ENCODE measurements around the gene KLK11.

Gene KLK11, protein sequence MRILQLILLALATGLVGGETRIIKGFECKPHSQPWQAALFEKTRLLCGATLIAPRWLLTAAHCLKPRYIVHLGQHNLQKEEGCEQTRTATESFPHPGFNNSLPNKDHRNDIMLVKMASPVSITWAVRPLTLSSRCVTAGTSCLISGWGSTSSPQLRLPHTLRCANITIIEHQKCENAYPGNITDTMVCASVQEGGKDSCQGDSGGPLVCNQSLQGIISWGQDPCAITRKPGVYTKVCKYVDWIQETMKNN

DNA sequence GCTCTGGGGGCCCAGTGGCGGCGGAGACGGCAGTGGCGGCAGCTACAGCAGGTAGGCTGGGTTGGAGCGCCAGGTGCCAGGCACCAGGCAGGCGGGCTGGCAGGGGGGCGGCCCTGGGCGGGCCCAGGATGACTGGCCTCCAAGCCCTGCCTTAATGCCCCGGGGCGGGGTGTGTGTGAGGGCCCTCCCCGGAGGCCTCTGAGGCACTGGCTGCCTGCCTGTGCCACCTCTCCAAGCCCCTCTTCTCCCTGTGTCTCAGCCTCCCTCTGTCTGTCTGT lies at the start of gene KLK11:
TSS of gene KLK11 (minus strand) at position 63 of the 278 bp plus-strand sequence. CDS start 985 bp downstream, outside the sequence.
- DNase-seq = no peak

DNA sequence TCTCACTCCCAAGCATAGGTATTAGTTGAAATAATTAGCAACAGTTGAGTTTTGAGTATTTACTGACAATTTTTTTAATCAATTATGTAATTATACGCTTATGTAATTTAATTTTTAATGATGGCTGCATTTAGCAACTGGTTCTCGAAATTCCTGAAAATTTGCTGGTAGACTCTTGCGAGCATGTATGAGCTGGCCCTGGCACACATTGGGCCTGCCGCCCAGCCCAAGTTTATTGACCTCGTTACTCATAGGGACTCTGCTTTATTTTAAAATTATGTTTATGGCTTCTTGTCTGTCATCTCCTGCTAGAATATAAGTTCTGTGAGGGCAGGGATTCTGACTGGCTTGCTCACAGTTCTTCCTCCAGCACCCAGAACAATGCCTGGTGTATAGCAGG lies 49.6 kb upstream of the KLK11 start:
- no peak for DNase-seq

DNA sequence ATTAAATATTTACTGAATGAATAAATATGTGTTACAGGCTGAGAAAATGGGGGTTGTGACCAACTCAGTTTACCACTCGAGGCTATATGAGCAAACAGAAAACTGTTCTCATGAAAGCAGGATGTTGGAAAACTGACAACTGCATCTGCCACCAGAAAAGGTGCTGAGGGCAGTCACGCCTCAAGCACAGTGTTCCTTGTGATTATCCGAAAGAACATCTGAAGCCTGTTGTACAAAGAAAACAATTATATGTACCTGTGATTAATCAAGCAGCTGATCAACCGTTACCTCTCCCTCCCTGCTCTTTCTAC lies 44.6 kb upstream of the KLK11 start:
- no peak for DNase-seq

DNA sequence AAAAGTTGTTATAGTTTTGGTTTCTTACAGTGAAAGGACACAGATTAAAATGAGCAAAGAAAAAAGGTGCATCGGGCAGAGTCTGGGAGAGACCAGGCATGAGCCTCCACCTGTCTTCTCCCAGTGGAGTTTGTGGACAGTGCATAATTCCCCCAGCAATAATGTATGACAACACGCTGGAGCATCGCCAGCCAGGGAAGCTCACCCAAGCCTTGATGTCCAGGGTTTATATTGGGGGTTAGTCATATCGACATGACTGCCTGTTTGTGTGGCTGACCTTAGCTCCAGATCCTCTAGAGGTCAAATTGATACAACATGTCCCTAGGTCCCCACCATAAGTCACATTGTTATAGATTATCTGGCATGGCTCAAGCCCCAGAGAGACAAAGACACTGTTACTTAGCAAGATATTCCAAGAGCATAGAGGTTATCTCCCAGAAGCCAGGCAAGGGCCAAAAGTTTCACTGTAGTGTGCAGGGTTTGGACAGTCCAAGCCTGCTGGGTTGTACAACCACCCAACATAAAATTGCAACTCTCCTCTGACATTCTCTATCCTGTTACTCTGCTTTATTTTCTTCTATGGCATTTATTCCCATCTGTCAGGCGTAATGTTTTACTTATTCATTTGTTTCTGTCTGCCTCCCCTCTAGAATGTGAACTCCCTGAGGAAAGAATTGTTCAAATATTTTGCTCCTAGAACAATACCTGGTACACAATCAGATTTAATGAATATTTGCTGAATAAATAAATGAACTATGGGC lies 44.1 kb upstream of the KLK11 start:
- DNase-seq = no peak

DNA sequence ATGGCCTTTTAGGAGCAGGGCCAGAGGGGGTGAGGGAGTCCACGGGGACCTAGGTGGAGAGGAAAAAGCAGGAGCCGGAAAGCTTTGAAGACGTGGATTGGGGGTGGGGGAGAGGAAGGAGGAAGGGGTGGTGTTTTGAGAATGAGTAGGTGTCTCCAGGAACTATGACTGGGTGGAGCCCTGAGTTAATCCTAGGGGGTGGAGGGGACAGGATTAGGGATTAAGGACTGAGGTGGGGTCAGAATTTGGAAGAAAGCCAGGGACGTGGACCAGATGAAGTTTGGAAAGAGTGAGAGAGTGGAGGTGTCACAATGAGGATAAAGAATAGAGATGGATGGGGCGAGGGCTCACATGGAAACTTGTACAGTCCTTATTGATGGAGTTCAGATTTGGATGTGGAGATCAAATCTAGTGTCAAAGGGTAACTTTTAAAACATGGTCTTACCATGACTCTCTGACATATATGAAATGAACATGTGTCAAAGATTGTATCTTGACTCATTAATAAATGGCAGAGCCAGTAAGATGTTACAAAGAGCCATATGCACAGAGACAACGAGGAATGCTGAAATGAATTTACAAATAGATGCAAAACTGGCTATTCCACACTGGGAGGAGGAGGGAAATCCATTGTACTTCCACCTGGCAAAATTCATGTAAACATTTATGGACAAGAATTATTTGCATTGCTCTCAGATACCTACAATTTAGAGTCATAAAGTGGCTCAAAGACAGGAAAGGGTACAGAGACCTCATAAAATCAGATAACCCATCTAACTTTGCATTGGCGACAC lies 40.2 kb upstream of the KLK11 start:
- no peak for DNase-seq

DNA sequence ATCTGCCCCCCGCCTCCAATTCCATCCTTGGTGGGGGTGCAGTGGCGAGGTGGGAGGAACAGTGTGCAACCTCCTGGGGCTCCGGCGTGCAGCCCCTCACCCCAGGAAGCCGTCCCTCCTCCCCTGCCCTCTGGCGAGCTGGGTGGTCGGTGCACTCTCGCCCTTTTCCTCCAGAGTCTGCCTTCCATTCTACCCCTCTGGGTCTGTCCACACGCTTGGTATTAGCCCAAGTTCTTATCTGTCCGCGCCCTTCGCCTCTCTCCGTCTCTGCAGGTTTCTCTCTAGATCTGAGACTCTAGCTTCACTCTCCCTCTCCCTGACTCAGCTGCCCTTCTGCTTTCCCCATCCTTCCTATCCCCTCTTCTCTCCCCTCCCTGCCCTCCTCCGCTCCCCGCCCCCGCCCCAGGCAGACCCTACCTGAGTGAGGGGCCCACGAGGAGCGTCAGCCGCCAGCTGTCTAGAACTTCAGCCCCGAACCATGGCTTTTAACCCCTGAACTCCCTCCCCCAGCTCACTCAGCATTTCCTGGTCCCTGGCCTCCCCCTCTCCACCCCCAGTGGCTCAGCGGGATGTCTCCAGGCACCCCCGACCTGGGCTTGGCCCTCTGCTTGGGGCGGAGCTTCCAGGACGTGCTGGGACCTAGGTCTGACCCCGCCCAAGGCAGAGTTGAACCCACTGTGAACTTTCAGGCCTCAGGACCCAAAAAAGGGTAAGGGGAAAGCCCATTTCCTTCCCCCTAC lies 39.0 kb upstream of the KLK11 start:
- no peak for DNase-seq

DNA sequence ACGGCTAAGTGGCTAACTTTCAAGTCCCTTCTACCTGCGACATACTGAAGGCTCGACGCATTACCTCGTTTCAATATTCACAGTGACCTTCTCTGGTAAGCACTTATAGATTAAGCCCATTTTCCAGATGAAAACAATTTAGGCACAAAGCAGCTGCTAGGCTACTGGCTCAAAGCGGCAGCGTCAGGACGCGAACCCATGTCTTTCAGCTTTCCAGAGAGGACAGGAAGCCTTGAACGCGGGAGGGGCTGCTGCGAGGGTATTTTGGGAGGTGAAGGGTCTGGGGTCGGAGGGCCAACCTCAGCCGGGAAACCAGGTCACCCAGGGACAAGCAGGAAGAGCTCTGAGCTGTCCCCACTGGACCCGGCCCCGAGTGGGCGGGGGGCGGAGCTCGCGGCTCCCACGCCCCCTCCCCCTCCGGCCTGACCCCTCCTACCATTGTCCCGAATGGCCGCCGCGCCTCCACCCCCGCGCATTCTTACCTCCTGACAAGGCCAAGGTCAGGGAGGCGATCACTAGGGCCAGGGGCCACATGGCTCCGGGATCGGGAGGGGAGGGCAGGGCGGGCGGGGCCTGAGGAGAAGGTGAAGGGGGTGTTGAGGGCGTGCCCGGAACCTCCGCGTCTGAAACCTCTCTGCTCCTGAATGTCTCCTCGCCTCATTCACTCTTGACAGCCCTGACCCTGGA lies 38.3 kb upstream of the KLK11 start, which contains the start of gene KLK13:
TSS of gene KLK13 (minus strand) at position 559 of the 687 bp plus-strand sequence. CDS start at position 534, 25 bp downstream.
- no peak for DNase-seq

DNA sequence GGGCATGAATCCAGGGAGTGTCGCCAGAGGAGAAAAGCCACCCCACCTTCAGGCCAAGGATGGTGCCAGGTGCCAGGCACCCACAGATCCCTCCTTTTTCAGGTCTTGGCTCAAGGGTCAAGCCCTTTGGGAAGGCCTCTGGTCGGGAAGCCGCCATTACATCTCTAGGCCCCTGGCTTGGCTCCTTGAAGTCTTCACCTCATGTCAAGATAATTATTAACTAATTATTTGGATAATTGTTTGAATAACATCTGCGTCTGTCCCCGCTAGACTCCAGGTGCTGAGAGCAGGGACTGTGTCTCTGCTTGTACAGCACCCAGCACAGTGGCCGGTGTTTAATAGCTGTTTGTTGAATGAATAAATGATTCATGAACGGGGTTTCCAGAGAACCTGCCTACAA lies 37.2 kb upstream of the KLK11 start:
- no peak for DNase-seq

DNA sequence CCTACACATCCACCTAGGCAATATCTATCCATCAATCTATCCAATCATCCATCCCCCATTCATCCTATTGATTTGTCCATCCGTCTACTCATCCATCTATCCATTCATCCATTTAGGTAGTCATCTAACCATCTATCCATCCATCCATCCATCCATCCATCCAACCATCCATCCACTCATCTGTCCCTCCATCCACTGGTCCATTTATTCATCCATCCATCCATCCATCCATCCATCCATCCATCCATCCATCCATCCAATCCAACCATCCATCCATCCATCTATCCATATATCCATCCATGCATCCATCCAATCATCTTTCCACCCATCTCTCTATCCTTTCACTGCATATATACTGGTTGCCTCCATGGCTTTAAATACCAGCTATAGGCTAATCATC lies 34.6 kb upstream of the KLK11 start:
- DNase-seq = no peak

DNA sequence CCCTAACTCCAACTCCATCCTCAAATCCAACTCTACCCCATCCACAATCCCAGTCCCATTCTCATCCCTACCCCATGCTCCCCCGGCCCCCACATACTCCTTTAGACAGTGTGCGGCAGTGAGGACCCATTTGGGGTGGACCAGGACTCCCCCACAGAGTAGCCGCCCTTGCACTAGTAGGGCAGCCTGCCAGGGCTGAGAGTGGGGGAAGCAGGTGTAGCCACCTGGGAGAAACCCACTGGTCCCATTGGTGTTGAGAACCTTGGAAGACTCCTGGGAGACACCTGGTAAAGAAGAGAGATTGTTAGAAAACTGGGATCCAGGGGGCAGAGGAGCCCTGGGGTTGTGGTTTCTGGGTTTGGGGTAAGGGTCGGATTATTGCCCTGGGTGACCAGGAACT lies 33.9 kb upstream of the KLK11 start:
- DNase-seq = no peak

DNA sequence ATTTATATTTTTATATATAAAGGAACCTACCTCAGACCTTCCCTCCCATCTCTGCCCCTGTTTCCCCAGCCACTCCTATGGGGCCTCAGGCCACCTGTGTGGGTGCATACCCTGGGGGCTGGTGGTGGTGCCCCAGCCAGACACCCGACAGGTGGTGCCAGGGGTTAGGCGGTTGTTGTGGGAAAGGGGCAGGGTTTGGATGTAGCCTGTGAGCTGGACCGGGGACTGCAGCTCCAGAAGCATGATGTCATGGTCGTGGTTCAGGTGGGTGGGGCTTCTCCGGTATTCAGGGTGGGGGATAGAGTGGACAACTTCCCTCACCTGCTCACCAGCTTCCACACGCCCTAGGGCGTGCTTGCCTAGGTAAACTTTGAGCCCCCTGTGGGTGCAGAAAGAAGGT lies 33.3 kb upstream of the KLK11 start:
- DNase-seq = no peak

DNA sequence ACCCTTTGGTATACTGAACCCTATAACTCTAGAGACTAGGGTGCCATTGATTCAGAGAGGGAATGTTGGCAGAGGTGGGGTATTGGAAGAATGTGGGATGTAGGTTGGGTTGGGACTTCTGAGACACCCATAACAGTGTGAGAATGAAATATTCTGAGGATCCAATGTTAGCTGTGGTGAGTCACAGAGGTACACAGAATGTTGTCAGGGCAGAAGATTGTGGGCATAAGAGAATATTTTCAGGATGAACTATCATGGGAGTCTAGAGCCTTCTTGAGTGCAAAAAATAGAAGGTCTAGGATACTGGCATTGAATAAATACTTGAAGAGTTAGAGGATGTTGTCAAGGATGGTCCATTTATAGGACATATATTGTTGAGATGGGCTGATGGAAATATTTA lies 29.4 kb upstream of the KLK11 start:
- DNase-seq = no peak

DNA sequence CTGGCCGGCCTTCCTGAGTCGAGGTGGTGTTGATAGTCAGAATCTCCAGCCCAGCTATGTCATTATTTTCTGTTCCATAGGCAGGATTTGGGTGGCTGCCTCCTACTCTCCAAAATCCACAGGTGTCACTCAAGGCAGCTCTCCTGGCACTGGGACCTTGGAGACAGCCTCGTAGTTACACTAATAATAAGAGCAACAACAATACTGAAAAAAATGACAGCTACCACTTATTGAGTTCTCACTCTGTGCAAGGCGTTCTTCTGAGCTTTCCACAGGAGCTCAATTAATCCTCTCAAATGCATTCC lies 20.6 kb upstream of the KLK11 start:
- DNase-seq = no peak

DNA sequence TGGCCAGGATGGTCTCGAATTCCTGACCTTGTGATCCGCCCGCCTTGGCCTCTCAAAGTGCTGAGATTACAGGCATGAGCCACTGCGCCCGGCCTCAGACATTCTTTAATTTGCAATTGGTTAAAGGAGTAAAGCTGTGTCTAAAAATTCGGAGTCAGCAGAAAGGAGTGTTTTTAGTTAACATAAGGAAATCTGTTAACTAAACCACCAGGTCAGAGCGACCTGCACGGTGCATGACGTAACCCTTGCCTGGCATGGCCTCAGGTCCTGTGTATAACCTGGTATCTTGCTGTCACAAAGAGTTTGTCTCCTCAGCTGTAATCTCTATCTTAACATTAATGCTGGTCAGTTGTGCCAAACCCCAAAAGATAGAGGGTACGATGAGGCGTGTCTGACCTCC lies 17.9 kb upstream of the KLK11 start:
- DNase-seq = no peak

DNA sequence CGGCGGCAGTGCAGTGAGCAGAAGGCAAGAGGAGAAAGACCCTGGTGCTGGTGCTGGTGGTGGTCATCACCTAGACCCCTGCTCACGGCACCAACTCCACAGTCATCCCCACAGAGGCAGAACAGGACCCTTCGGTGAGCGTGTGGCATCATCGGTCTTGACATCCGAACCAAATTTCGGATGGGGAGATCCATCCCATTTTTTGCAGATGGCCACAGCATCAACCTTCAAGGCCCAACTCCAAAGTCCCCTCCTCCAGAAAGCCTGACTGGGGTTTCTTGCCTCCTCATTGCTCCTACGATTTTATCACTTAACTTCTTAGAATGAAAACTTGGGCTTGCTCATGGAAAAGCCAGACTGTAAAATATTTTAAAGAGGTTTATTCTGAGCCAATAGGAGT lies 17.1 kb upstream of the KLK11 start:
- no peak for DNase-seq

DNA sequence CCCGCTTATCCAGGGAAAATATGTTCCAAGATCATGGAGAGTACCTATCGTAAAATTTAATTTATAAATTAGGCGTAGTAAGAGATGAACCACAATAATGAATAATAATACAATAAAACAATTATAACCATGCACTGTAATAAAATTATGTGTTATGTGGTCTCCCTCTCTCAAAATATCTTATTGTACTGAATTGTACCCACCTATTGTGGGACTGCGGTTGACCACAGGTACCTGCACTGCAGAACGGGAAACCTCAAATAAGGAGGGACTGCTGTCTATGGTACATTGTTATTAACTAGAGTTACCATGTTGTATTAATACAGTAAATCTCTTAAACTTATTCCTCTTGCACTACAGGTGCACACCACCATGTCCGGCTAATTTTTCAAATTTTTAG lies 13.7 kb upstream of the KLK11 start:
- DNase-seq = no peak

DNA sequence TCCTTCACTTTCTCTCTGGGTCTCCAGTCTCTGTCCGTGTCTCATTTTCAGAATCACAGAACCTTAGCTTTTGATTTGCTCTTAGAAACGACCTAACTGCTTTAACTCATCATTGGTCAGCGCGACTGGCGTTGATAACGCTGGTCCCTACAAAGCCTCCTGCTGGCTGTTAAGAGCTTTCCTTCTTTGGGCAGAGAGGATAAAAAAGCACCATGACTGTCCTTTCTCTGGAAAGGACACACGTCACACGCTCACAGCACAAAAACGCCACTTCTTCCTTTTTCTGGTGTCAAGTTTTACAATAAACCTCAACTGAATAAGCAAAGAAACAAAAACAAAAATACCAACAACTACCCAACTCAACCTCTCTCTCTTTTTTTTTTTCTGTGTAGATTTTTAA lies 10.1 kb upstream of the KLK11 start:
- DNase-seq = no peak

DNA sequence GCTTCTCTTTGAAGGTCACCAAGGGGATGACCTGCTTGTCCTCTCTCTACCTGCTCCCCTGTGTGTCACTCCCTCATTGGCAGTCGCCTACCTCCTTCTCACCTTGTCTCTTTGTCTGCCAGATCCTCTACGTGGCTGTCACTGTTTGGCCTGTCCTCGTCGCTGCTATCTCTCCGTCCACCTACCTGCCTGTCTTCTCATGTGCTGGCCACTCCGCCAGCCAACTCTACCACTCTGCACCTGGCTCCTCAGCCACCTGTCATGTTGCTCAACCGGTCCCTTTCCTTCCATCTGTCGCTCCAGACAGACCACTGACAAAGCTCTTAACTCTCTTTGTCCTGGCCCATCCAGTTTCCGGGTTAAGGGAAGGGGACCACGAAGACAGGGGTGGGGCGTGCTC lies 8.3 kb upstream of the KLK11 start, which contains the start of gene KLK12:
TSS of gene KLK12 (minus strand) at position 299 of the 400 bp plus-strand sequence. CDS start 381 bp downstream, outside the sequence.
- DNase-seq = no peak

DNA sequence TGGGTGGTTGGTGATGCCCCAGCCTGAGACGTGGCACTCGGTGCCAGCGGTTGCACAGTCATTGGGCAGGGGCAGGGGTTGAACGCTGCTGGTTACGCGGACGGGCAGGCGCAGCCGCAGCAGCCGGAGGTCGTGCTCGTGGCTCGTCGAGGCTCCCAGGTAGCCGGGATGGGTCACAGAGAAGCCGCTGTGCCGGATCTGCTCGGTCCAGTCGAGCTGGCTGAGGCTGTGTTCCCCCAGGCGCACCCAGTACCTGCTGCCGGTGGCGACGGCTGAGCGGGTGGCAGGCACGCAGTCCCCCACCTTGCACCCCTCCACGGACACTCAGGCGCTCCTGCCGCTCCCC lies 5.4 kb upstream of the KLK11 start:
- DNase-seq = no peak

DNA sequence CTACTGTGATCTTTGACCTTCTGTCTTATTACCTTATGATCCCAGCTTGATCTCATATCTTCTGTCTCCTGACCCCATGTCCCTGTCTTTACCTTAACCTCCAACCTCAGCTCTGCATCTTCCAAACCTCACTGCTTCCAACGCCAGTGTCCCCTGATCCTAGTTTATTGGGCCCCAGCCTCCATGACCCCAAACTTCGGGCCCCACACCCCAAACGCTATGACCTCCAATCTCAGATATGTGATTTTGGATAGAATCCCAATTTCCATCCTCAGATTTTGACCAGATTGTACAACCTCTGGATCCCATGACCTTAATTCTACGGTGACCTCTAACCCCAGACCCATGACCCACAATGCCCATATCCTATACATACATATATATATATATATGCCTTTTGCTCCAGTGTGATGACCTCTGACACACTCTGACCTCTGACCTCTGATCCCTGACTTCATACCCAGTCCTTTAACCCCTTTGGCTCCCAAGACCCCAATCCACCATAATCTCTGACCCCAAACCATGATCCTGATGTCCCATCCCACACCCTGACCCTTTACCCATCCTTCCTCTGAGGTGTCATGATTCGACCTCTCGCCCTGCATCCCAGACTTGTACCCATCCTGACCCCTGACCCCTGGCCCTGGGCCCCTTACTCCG lies 4.9 kb upstream of the KLK11 start:
- DNase-seq = no peak

DNA sequence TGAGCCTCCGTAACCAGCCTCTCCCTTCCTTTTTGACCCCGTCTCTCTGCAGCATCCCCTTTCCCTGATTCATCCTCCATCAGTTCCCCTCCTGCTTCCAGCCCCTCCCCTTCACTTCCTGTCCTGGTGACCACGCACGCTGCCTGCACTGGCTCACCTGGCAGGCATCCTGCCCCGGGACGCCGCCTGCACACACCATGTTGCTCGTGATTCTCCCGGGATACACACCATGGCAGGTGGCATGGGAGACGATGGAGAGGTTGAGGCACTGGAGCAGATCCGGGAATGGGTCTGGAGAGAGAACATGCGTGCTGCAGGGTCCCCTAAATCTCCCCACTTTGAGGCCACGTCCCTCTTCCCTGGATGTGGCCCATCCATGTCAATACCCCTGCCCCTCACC lies 4.2 kb upstream of the KLK11 start:
- no peak for DNase-seq

DNA sequence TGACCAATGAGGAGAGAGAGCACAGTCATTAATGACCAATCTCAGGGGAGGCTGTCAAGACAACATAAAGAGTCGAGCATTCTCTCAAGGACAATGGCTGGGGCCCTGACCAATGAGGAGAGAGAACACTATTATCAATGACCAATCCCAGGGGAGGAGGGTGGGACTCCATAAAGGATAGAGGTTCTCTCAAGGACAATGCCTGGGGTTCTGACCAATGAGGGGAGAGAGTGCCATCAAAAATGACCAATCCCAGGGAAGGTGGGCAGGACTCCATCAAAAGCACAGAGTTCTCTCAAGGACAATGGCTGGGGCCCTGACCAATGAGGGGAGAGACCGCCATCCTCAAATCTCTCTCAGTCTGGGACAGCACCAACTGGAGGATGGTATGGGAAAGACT lies 3.3 kb upstream of the KLK11 start:
- DNase-seq = no peak

DNA sequence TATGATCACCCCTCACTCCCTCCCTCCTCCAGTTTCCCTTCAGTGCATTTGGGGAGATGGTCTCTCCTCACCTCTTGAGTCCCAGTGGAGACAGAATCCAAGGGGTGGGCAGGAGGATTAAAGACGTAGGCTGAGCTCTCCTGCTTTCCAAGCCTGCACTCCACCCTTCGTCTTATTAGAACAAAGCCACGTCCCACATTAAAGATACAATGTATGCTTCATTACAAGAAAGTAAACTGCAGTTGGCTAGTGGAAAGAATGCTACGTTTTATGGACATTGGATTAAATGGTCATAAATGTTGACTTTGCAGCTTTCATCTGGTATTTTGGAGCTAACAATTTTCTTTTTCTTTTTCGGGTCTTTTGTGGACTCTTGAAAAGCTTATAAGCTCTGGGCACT lies 1.5 kb upstream of the KLK11 start:
- no peak for DNase-seq
